HG02610 (cell line): ENCODE data around the gene DDOST.
"Not testable (repeated sequence)": the region's sequence is repeated elsewhere in the genome, so short reads cannot be mapped to it uniquely, and the experiment has no call there.

Experiments
- ATAC-seq: cut with Tn5 transposase; IDR thresholded peaks from one replicate; pipeline ENCODE4 v1.9.1; 2021; ENCODE audit warnings: mild to moderate bottlenecking, moderate library complexity; ENCODE audit not compliant: unreplicated experiment

DDOST gene

DNA sequence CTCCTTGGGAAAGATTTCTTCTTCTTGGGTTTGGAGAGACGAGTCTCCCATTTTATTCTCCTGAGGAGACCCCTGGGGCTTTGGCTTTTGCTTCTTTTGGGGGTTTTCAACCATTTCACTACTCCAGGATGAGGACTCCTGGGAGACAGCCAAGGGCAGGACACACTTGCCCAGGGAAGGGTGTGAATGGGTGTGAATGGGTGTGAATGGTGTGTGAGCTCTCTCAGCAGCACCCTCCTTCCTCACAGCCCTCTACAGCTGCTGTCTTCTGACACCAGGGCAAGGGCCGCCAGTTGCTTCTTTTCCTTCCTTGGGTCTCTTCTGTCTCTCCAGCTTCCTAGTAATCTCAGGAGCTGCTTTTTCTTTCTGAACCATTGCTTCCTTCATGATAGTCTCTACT lies 32.5 kb upstream of the DDOST start:
- no peak for ATAC-seq

DNA sequence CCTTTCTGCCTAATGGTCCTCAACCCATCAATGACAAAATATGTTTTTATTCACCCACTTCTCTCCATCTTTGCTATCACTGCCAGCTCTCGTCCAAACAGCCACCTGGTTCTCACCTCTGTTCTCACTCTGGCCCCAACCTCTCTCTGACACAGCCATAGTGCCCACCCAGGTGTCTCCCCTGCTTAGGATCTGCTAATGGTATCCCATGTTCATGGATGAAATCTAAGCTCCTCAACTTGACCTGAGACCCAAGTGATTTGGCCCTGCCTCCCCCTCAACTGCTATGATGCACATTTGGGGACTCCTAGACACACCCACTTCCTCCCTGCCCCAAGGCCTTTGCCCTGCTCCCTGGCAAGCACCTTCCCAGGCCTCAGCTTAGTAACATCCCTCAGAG lies 30.7 kb upstream of the DDOST start:
- no peak for ATAC-seq

DNA sequence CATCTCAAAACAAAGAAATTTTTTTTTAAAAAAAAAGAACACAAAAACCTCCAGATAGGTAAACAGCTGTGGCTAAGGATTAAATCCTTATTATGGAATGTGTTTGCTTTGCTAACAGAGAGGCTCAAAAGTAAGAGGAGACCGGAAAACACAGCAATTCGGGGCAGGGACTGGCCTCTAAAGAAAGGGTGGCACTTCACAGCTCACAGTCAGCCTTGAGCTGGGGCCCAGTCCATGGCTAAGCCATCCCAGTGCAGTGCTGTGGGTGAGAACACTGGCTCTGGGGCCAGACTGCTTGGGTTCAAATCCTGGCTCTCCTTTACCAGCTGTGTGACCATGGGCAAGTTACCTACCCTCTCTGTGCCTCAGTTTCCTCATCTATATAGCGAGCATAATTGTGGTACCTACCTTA lies 28.5 kb upstream of the DDOST start:
- ATAC-seq: no peak

DNA sequence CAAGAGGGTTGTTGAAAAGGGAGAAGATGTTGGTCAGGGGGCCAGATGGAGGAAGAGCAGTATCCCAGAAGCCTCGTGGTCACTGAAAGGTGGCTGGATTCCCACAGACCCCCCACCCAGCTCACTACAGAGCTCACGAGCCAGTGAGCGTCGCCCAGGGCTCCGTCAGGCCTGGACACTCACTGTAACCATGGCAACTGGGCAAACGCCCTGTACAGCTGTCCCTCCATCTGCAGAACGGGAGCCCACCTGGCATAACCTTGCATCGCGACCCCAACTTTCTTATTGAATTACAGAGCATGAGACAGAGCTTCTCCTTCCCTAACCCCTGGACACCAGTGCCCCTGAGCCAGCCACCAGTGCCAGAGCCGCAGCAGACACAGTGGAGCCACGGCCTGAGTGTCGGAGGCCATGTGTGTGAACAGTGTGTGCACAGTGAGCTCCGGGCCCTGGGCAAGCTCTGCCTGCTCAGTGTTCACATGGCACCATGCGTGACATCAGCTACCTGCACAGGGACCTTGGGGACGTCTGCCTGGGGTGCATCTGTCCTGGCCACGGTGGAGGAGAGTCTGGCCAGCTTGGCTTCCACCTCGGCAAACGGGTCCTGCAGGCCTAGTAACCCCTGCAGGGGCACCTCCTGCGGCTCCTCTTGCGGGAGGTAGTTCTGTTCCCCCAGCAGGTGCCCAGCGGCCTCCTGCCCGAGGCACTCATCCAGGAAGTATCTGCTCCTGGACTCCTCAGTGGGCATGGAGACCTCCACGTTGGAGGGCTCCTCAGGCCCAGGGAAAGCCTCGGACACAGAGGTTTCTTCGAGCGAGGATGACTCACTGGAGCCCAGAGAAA lies 25.9 kb upstream of the DDOST start:
- no peak for ATAC-seq

DNA sequence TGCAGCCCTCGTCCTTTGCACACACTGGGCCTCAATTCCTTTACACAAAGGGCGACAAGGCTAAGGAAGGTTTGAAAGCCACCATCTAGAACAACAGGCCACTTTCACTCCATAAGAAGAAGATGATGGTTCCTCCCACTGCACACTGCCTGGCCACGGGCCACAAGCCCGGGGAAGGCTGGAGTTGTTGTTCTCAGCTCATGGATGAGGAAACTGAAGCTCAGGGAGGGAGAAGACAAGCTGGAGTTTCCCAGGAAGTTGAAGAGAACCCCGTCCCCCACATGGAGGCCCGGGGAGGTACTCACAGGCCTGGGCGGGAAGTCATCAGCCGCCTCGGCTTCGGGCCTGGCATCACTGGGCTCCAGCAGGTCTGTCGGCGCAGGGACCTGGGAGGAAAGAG lies 24.6 kb upstream of the DDOST start:
- no peak for ATAC-seq

DNA sequence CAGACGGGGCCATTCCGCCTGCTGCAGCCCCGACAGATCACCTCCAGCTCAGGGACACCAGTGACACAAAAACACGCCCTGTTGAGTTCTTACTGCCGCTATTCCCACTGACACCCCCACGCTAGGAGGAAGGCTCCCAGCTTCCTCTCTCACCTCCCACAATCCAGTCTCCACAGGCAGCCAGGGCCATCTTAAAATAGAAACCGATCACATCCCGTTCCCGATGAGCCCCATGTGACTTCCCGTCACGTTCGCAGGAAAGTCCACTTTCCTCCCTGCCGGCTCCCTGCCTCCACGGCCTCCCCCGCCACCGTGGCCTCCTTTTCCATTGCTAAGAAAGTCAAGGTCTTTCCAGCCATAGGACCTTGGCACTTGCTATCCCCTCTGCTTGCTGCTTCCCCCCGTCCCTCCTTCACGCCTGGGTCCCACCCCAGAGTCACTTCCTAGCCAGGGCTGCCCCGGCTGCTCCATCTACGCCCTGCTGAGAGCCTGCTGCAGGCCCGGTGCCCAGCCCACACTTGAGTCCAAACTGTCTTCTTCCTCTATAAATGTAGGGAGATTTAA lies 24.0 kb upstream of the DDOST start:
- ATAC-seq: no peak

DNA sequence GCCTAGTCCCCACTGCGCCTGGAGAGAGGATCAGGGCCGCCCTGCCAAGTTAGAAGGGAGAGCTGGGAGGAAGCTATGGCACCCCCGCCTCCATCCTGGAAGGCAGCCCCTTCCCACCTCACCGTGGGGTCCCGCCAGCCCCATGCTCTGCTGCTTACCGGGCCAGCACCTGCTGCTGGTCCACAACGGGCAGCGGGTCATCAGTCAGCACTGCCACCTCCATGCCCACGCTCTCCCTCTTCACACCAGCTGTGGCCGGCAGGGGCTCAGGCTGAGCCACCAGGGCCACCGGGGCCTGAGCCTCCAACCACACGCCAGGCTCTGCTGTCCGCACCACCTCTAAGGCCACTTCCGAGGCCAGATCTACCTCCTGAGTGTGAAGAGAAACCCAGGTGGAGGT lies 23.5 kb upstream of the DDOST start:
- ATAC-seq: no peak

DNA sequence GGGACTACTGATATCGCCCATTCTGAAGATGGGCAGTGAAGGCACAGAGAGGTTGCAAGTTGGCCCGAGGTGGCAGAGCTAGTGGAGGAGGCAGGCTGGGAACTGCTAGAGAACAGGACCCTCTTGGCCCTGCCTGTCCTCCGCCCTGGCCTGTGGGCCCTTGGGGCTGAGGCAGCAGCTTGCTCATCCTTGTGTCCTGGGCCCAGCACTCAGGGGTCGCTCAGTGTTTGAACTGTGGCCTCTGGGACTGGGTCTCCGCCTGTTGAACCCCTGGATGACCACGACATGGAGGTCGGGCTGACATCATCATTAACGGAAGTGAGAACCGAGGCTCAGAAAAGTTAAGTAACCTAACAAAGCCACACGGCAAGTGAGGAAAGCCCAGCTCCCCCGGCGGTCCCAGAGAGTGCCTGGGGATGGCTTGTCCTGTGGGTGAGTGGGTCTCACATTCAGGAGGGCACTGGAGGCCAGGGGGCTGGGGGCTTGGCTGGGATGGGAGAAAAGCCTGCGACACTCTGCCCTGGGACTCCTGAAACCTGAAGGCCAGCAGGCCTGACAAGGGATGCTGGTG lies 23.0 kb upstream of the DDOST start:
- ATAC-seq: no peak

DNA sequence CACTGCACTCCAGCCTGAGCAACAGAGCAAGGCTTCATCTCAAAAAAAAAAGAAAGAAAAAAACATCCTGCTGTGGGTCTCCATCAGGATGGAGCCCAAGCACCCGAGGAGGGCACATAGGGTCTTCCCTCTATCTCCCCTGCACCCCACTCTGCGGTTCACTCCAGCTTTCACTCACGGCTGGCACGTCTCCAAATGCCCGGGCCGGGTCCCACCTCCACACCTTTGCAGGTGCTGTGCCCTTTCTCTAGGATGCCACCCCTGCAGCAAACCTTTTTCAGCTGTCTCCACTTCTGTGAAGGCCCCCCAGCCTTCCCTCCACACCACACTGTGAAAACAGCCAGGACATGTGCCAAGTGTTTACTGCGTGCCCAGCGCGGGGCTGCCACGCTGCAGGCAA lies 22.4 kb upstream of the DDOST start:
- no peak for ATAC-seq

DNA sequence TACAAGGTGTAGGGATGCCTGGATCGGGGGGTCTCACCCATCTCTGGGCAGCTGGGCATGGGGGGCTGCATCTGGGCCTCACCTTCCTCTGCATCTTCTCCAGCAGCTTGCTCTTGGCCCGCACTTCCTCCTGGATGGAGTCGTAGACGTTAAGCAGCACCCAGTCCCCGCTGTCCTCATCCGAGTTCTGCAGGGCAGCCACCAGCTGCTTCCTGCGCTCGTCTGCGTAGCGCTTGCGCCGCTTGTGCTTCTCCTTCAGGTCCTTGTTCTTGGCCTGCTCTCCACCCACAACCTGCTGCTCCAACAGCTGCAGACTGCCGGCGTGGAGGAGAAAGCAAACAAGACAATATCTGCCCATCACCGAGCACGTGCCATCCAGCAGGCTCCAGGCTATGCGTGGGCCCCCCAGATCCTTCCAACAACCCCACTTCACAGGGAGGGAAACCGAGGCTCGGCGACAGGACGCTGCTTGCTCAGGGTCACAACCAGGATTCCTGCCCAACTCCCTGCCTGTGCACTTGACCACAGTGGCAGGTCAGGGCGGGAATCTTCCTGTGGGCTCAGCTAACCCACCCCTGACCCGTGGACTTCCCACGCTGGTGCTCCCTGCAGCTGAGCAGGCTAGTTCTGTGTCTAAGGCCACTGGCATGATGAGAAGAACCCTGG lies 21.5 kb upstream of the DDOST start:
- ATAC-seq: no peak

DNA sequence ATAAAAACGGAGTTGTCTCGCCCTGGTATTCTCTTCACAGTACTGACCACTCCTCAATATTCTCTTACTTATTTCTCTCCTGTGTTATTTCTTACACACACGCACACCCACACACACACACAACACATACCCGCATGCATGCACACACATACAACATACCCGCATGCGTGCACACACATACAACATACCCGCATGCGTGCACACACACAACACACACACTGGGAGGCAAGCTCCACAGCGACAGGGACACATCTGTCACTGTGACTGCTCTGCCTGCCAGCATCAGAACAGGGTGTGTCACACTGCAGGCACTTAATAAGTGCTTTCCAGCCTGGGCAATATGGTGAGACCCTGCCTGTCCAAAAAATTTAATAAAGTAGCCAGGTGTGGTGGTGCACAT lies 20.8 kb upstream of the DDOST start:
- no peak for ATAC-seq

DNA sequence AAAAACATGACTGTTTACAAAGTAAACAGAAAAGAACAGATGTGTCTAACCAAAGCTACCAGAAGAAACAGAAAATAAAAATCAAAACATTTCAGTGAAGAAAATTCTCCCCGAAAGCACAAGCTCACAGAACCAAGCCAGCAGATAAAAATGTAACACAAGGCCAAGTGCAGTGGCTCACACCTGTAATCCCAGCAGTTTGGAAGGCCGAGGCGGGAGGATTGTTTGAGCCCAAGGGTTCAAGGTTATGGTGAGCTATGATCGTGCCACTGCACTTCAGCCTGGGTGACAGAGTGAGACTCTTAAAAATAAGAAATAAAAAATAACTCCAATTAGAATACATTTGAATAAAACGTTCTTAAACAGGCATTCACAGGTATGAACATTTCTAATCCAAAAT lies 19.1 kb upstream of the DDOST start:
- no peak for ATAC-seq

DNA sequence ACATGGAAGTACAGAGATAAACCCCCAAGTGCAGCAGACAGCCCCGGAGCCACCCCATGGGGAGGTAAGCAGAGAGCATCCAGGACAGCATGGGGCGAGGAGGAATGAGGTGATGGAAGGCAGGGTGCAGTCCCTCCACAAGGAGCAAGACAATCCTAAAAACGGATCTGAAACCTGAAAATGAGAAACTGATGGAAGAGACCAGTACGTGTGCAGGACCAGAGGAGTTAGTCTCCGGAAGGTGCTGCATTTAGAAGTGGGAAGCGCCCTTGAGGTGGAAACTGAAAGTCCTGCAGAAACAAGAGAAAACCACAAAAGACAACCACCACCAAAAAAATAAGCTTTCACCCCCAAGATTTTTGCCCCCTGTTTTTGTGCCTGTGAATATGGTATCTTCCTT lies 17.4 kb upstream of the DDOST start:
- ATAC-seq: no peak

DNA sequence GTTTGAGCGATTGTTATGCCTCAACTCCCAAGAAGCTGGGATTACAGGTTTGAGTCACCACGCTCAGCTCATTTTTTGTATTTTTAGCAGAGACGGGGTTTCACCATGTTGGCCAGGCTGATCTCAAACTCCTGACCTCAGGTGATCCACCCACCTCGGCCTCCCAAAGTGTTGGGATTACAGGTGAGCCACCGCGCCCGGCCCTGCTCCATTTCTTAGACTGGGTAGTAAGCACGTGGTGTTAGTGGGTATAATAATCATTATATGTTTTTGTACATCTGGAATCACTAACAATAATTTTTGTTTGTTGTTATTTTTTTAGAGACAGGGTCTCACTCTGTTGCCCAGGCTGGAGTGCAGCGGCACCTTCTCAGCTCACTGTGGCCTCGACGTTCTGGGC lies 12.5 kb upstream of the DDOST start:
- not testable (repeated sequence) for ATAC-seq

DNA sequence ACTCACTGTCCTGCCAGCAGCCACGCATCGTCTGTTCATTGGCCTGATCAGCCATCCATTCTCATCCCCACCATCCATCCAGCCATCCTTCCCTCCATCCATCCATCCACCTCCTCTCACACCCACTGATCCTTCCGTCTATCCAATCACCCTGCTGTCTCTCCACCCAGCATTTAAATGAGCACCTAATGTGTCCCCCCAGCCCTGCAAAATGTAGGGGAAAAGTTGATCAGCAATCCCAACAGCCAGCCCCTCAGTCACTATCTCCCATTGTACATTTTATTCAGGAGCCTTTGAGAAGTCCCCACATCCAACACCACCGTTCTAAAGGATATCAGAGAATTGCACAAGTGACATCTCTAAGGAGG lies 11.1 kb upstream of the DDOST start:
- ATAC-seq: no peak

DNA sequence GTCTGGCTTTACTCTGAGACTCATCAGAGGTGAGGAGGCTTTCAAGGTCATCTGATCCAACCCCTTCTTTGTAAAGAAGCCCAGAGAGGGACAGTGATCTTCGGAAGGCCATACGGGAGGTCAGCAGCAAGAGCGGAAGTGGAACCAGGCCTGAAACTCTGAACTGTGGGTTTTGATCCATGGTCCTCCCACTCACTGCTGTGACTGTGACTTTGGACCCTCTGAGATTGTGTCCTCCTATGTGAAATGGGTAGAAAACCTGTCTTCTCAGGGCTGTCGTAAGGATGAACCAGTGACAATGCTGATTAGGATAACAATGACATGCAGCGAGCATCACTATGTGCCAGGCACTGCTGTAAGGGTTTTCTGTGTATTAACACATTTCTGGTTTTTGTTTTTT lies 9.8 kb upstream of the DDOST start:
- ATAC-seq: no peak

DNA sequence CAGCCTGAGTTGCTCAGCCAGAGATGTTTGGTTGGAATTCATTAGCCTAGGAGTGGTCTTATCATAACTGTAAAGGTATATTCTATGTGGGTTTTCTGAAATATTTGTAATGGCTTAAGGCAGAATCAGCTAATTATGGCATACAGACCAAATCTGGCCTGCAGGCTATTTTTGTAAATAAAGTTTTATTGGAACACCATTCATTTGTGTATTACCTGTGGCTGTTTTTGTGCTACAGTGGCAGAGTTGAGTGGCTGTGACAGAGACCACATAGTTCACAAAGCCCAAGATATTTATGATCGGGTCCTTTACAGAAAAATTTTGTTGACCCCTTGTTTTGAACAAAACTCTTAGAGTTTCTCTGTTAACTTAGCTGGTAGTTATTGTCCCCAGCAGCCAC lies 7.4 kb upstream of the DDOST start:
- no peak for ATAC-seq

DNA sequence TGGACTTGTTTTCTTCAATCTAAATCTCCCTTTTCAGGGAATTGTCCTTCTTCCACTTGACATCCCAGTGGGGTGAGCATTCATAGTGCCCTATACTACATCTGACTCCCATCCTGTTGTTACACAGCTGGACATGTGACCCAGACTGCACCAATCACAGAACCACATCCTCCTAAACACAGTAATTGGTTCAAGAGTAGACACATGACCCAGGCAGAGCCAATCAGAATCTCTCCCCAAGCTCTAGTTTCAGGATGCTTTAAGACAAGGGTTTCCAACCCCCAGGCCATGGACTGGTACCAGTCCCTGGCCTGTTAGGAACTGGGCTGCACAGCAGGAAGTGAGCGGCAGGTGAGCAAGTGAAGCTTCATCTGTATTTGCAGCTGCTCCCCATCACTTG lies 5.6 kb upstream of the DDOST start:
- no peak for ATAC-seq

DNA sequence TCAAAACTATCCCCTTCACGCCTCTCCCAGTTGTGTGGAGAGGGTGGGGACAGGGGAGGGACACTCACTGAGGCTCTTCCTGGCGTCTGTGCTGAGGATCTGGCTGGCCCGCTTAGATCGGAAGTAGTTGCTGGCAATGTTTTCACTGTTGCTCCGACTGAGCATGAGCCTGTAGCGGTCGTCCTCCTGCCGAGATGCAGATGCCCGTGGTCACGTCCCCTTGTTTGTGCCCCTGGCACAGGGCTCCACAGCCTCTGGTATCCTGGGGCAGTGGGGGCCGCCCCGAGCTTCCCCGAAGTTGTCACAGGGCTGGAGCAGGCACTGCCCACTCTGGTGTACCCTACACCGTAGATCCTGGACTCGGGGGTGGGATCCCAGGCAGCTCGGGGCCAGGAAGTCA lies 5.0 kb upstream of the DDOST start:
- ATAC-seq: no peak

DNA sequence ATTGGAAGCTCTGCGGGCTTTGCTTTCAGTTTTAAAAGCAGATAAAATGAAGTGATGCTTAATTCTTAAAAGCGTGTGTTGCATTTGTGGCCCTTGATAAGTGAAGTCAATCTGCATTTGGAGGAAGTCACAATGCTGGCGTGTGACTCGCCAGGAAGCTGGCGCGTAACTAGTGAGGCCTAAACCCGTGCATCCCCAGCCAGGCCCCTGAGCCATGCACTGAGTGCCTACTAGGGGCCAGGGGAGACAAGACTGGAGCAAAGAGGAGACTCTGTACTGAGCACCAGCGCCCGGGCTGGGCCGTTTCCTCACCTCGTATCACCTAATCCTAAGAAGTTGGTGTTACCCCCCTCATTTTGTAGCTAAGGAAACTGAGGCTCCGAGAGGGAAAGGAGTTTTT lies 4.6 kb upstream of the DDOST start:
- no peak for ATAC-seq

DNA sequence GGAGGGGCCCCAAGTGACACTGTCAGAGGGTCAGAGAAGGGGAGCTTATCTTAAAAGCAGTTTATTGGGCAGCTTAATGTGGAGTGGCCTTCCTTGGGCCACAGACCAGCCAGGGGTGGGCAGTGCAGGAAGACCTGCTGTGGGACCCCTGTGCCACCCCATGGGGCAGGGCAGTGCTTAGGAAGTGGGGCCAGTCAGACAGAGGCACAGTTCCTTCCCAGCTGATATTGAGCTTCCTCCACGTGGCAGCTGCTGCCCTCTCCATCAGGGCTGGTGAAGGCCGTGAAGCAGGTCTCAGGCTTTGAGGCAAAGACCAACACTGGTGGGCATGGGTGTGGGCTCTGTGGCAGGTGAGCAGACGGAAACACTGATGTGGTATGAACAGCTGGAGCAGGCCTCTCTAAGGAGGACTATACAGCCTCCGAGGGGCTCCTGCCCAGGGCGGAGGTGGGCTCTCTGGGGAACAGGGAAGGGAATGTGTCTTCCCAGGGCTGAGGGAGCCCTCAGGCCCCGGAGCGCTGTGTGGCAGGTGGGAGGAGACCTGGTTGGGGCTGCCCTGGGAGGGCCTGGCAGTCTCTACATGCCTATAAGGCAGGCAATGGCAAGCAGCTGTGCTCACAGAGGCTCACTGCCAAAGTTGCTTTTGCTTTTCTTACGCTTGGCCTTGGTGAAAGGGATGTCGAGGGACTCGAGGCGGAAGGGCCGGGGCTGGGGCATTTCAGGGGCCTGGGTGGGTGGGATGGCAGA lies 3.0 kb upstream of the DDOST start:
- no peak for ATAC-seq
